HG03139 (cell line): ENCODE data around the gene MEGF6.

Source experiments
- ATAC-seq: cut with Tn5 transposase; IDR thresholded peaks from one replicate; pipeline ENCODE4 v1.9.1; 2021; ENCODE audit not compliant: unreplicated experiment

The MEGF6 gene

DNA sequence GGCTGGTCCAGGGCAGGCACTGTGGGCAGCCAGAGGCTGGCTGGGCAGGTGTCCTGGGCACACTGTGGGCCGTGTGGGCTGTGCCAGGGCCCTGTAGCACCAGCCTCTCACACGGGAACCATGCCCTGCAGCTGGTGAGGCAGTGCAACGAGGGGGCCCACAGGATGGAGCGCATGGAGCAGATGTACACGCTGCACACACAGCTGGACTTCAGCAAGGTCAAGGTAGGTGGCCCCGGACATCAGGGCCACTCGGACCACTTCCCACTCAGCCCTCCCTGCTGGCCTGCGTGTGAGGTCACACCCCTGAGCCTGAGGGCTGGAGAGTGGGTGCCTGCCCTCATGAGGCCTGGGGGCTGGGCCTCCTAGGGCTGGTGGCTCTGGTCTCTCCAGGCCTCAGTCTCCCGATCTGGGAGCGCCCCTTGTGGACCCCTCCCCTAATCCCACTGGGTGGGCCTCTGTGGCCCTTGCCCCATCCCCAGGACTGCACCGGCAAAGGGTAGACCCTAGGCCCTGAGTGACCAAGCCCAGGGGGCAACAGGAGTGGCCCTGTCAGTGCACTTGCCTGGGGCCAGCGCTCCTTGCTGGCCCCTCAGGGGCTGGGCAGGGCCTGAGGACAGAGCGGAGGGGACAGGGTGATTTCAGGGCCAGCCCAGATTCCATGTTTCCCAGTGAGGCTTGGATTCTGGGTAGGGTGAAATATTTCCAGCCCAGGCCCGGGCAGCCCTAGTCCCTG is 135.3 kb downstream of the MEGF6 start:
- no peak for ATAC-seq

DNA sequence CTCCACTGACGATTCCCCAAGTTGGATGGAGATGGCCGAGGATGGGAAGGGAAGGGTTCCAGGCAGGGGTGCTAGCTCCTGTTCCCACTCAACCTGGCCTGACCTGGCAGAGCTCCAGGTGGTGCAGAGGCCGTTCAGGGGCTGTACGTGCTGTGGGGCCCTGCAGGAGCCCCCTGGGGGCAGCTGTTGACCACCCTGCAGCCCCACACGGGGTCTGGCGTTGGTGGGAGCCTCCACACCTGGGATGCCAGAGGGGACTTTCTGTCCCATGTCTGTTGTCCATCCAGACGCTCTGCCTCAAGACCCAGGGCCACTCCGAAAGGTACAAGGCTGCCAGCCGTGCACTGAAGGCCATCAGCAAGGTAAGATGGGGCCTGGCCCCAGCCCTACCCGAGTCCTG is 136.9 kb downstream of the MEGF6 start:
- no peak for ATAC-seq

DNA sequence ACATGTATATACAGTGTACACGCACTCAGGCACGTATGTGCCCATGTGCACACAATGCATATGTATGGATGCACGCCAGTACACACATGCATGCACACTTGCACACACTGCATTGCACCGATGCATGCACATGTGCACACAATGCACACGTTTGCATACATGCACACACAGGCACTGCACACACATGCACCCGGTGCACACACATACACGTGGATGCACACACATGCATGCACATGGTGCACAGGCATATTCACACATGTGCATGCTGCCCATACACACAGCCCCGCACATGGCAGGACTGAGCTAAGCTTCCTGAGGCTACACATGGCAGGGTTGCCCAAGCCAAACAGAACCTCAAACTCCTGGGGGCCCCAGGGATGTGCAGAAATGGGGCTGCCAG is 137.3 kb downstream of the MEGF6 start:
- ATAC-seq: no peak

DNA sequence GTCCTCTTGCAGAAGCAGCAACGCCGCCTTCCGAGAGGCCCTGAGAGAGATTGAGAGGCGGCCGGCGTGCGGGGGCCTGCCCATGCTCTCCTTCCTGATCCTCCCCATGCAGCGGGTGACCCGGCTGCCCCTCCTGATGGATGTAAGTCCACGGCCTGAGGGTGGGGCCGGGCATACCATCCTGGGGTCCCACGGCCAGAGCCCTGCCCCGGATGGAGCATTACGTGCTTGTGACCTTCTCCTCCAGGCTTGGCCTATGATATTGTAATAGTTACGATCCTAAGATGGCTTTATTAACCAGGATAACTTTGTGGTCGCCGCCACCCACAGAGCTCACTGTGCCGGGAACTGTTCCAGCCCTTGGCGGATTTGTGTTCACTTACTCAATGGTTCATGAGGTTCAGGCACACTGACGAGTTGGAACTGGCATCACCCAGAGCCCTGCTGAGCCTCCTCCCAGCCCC is 137.9 kb downstream of the MEGF6 start:
- no peak for ATAC-seq

DNA sequence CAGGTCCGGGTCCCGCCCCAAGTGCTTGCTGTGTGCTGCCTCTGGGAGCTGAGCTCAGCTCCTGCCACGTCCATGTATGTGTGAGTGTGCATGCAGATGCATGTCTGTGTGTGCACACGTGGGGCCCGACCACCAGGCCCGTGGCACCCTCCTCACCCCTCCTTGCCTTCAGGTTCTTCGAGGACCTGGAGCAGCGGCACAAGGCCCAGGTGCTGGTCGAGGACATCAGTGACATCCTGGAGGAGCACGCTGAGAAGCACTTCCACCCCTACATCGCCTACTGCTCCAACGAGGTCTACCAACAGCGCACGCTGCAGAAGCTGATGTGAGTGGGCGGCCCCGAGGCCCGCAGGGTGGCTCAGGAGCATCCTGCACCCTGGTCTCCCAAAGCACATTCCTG is 138.4 kb downstream of the MEGF6 start:
- ATAC-seq: no peak

DNA sequence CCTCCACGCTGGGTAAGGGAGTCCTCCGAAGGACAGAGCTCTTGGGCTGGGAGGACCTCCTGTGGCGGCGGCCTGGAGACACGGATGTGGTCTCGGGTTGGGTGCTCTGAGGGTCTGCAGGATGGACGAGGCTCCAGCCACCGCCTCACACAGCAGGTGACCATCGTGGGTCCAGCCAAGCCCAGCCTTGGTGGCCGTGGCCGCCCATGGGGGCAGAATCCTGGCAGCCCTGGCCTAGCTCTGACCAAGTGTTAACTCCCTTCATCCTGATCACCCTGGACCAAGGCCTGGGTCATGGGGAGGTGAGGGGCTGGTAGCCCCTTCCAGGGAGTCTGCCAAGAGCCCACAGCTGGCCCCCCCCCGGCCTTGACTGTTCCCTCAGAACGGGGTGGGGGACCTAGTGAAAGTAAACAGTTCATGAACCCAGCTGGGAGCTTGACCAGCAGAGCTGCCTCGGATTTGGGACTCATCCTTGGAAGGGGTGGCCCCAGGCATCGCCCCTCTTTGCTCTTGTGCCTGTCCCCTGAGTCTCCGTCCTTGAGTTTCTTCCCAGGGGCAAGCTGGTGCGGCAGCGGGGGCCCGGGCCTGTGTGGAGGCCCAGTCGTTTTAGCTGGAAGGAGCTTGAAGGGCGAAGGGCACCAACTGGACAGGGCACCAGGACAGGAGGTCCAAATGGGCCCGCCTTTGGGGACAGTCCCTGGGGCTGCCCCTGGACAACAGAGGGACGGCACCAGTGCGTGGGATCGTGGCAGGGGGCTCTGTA is 139.0 kb downstream of the MEGF6 start:
- no peak for ATAC-seq

DNA sequence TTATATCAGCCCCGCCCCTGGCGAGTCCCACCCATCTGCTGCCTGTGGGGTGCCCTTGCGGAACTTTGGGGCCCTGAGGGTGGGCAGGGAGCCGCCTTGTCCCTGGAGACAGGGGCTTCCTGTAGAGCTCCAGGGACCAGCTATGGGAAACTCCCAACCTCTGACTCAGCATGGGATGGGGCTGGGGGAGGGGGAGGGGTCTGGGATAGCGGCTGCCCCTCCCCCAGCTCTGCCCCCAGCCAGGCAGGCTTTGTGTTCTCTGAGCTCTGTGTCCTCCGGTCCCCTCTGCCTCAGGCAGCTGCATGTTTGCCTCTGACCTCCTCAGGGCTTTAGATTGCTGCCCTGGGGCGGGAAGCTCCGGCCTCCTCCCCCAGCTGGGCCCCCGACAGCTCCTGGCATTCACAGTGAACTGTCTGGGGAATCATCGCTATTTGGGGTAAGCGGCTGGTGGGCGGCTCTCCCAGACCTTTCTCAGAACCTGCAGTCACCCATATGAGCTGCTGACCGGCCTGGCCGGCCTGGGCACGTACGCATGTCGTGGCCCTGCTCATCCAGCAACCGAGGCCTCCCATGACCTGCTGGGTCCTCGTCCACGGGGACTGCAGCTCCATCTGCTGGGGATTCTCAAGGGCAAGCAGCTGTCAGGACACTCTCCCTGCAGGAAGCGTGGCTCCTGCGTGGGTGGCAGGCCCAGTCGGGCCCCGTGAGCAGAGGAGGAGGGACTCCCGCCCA is 139.8 kb downstream of the MEGF6 start:
- no peak for ATAC-seq

DNA sequence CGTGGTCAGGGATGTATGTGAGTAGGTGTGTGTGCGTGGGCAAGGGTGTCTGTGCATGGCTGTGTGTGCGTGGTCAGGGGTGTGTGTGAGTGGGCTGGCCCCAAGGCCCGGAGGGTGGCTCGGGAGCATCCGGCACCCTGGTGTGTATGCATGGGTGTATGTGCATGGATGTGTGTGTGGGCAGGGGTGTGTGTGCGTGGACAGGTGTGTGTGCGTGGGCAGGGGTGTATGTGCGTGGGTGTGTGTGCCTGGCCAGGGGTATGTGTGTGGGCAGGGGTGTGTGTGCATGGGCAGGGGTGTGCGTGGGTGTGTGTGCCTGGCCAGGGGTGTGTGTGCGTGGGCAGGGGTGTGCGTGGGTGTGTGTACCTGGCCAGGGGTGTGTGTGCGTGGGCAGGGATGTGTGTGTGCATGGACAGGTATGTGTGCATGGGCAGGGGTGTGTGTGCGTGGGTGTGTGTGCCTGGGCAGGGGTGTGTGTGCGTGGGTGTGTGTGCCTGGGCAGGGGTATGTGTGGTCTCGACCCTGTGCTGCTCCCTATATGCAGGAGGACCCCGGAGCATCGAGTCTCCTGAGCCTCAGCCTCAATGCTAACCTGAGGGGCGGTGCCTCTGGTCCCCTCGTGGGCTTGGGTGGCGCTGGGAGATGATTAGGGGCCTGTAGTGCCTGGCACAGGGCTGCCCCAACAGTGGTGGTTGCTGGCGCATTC is 140.5 kb downstream of the MEGF6 start:
- no peak for ATAC-seq

DNA sequence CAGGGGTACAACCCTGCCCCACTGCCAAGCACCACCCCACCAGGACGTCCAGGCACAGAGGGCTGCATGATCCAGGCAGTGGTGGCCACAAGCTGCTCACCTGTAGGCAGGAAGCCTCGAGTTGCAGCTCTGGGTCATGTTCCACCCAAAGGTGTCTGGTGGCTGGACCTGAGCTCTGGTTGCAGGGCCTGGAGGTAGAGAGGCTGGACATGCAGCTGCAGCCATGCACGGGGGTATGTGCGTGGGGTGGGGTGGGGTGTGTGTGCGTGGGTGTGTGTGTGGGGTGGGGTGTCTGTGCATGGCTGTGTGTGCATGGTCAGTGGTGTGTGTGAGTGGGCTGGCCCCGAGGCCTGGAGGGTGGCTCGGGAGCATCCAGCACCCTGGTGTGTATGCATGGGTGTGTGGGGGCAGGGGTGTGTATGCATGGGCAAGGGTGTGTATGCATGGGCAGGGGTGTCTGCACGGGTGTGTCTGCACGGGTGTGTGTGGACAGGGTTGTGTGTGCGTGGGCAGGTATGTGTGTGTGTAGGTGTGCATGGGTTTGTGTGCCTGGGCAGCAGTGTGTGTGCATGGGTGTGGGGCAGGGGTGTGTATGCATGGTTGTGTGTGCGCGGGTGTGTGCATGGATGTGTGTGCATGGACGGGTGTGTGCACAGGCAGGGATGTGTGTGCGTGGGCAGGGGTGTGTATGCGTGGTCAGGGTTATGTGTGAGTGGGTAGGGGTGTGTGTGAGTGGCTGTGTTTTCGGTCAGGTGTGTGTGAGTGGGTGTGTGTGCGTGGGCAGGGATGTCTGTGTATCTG is 141.3 kb downstream of the MEGF6 start:
- ATAC-seq: no peak

DNA sequence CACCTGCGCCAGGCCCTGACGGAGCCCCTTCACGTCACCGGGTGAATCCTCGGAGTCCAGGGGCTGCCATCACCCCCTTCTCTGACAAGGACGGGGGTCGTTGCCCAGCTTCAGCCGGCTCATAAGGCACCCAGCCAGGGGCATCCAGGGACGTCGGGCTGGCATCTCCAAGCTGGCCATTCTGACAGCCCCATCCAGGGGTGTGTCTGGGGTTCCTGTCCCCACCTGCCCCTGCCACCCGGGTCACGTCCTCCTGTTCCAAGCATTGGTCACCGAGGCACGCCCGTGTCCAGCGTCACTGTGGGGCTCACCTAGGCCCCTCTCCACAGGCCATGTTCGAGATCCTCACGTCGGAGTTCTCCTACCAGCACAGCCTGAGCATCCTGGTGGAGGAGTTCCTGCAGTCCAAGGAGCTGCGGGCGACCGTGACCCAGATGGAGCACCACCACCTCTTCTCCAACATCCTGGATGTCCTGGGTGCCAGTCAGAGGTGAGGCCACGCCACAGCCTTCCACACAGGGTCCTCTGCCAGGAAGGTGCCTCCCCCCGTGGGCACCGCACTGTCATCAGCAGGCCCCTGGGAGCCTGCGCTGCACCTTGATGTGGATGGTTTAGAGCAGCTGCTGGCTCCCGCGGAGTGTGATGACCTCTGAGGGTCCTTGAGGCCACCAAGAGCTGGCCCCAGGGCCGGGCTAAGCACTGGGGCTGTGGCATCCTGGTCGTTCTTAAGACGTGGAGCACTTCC is 142.0 kb downstream of the MEGF6 start:
- no peak for ATAC-seq

DNA sequence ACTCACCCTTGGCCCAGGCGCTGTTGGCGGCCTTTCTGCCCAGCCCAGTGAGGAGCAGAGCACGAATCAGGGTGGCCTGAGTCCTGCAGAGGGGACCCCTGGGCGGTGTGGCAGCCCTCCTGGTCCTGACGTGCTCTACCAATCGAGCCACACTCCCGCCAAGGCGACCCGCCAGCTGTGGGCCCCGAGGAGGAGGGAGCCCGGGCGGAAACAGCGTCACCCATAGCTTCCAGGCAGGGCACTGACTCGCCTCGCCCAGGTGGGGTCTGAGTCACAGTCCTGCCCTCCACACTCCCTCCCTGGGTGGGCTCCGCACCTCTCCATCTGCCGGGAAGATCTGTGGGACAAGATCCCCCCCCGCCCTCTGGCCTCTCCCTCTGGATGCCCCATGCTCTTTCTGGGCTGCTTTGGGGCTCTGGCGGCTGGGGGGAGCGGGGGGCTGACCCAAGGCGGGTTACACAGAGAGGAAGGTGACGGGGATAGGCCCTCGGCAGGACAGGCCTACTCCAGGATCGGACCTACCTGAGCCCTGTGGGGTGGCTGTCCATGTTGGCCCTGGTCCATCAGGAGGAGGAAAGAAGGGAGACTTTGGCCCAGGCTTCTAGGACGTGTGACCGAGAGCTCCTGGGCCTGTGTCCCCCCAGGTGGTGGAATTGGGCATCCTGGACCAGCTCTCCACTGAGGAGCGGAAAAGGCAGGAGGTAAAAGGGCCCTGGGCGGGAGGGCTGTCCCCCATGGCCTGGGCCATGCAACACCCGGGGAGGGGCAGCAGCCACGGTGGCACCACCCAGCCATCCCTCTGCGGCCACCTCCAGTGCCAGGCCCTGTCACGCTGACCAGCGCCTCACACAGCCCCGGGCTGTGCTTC is 142.8 kb downstream of the MEGF6 start:
- no peak for ATAC-seq

DNA sequence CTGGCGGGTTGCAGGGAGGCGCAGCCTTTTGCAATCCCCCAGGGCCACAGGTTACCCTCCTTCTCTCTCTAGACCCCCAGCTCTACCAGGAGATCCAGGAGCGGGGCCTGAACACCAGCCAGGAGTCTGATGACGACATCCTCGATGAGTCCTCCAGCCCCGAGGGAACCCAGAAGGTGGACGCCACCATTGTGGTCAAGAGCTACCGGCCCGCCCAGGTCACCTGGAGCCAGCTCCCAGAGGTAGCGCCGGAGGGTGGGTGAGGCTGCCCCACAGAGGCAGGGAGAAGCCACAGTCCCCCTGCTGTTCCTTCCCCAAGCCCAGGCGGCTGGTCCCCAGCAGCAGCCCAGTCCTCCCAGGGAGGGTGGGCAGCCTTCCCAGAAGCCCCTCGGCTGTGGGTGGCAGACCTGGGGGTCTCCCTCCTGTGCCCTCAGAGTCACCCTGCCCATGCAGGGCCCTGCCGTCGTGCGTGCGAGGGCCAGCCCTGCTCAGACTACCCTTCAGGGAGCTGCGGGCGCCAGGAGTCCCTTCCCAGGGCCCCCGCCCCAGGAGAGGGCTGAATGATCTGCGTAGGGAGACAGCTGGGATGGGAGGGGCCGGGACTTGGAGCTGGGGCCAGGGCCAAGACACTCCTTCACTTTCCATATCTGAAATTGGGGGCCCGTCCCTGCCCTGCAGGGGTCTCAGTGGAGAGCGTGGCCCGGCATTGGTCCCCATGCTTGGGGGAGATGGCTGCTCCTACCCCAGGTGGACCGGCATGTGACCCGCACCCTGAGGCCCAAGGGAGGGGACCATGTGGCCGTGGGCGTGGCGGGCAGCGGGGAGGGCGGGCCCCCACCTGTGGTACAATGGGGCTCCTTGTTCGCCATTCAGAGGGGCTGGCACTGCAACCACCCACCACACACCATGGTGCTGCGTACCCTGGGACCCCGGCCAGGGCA is 143.9 kb downstream of the MEGF6 start:
- ATAC-seq: no peak

DNA sequence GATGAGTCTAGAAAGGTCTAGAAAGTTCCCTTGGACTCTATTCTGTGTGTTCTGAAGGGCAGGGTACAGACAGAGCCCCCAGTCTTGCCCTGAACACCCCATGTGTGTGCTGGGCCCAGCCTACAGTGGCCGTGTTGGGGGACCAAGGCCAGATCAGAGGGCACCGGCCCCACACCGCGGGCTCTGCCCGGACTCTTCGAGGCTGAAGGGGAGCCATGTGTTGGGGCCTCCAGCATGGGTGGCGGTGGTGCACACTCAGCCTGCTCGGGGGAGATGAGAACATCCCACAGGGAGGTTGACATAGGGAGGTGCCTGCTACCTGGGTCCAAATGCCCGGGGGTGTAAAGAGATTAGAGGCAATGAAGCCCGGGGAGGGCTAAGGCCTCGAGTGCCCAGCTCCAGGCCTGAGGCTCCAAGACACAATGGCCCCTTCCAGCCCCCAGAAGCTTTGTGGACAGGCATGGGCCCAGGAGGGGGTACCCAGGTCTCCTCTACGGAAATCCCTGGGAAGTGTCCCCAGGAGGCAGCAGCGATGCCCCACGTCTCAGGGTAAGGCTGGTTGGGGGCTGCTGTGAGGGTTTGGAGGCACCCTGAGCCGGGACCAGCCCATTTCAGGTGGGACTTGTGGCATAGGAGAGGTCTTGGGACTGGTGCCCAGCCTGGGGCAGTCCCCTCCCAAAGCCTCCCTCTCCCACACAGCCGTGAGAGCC is 144.8 kb downstream of the MEGF6 start:
- ATAC-seq: no peak

DNA sequence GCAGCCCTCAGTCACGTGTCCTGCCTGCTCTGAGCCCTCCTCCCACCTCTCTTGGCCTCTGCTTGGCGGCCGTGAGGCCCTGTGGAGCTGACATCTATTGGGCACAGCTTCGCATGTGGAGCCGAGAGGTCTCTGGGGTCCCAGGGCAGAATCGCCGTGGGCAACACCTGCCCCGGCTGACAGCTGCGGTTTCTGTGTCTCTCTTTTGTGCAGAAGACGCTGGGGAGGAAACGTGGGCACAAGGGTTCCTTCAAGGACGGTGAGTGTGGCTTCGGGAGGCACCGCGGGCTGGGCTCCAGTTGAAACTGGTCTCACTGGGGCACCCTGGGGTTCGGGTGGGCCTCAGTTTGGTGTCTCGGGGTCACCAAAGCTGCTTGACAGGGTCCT is 145.4 kb downstream of the MEGF6 start:
- no peak for ATAC-seq

DNA sequence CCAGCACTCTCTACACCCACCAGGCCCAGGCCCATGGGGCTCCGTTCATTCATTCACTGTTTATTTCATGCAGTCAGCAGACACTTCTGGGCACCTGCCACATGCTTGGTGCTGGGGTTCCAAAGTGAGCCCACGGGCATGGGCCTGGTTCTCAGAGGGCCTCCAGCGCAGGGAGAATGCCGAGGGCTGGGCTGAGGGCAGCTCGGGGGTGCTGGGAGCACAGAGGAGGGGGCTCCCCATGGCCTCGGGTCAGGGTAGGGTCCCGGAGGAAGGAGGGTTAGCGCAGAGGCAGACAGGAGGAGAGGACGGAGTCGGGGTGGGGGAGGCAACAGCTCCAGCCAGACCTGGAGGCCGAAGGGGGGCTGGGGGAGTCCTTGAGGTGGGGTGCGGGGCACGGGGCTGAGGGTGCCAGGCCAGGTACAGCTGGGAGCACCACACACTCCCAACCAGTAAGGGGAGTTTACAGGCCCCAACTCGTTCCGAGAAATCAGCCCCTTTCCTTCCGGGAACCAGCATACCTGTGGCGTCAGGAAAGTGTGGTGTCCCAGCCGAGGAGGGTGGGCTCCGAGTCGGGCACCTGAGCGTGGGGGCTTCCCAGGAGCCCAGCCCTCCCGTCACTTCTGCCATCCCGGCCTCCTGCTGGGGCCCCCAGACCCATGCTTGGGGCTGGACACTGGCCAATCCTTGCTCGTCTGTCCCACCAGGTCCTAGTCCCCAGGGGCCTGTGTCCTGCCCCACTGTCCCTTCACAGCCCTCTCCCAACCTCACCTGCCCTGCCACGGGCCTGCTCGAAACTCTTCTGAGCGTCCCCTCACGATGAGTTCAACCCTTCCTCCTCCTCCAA is 146.0 kb downstream of the MEGF6 start:
- no peak for ATAC-seq

DNA sequence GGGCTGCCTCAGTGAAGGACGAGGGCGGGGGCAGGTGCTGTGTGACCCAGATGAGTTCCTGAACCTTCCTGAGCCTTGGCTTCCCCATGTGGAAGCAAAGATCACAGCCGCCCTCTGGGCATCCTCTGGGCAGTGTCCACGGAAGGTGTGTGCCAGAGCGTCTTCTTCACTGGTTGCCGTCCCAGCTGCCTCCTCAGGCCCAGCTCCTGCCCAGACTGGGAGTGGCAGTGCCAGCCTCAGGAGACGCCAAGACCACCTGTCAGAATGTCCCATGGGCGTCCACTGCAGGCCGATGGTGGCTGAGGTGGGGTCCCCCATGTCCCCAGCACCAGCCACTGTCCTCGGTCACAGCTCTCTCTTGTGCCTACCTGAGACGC is 146.7 kb downstream of the MEGF6 start:
- ATAC-seq: no peak
